ACC112 (cell line): ENCODE results near the gene AP3D1.

ENCODE experiments used
- H2AFZ ChIP-seq: fragments of 200-600 bp; sonication (generic); one replicate; pipeline ENCODE4 v1.6.0; 2017; ENCODE audit warnings: antibody characterized with exemption, low read length; ENCODE audit not compliant: unreplicated experiment
- H3K27ac ChIP-seq: fragments of 200-600 bp; sonication (generic); 2 replicates; pipeline ENCODE4 v1.5.1; 2014; ENCODE audit warnings: low read depth, mild to moderate bottlenecking, antibody characterized with exemption, low read length, moderate library complexity
- H3K27me3 ChIP-seq: fragments of 200-600 bp; sonication (generic); 2 replicates; pipeline ENCODE4 v1.6.1; 2014; ENCODE audit warnings: mild to moderate bottlenecking, antibody characterized with exemption, low read length, moderate library complexity, mixed read lengths; ENCODE audit not compliant: insufficient read depth
- H3K36me3 ChIP-seq: fragments of 200-600 bp; sonication (generic); 2 replicates; pipeline ENCODE4 v1.6.1; 2016; ENCODE audit warnings: mild to moderate bottlenecking, antibody characterized with exemption, low read length, moderate library complexity, mixed read lengths; ENCODE audit not compliant: insufficient read depth
- H3K4me1 ChIP-seq: fragments of 200-600 bp; sonication (generic); one replicate; pipeline ENCODE4 v1.6.1; 2016; ENCODE audit warnings: low read length, mixed read lengths; ENCODE audit not compliant: insufficient read depth, unreplicated experiment, control insufficient read depth
- H3K4me3 ChIP-seq: fragments of 200-600 bp; sonication (generic); 2 replicates; pipeline ENCODE4 v1.5.1; 2014; ENCODE audit warnings: mild to moderate bottlenecking, low read depth, low read length
- H3K79me2 ChIP-seq: fragments of 200-600 bp; sonication (generic); one replicate; pipeline ENCODE4 v1.6.0; 2016; ENCODE audit warnings: low read length; ENCODE audit not compliant: control insufficient read depth, unreplicated experiment, insufficient read depth

Gene AP3D1

DNA sequence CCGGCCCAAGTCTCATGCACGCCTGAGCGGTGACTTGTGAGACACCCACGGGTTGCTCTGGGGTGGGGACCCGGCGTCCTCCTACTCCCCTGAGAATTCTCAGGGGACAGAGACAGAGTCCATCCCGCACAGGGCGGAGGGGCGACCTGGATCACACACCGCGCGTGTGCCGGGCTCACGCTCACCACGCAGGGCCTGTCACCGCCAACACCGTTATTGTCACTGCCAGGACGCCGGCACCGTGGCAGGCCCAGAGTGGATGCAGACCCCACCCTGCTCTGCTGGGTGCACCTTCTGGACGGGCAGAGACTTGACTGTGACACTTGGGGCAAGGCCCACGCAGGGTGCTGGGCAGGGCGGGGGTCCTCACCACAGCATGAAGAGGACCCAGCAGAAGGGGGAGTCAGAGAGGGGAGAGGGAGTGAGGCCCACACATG is 71.5 kb downstream of the AP3D1 start:
- no peak overlapping the region for H3K4me3 ChIP-seq
- peaks cover 3% of the 10 kb centered on the region for H3K79me2 ChIP-seq
- H3K36me3 ChIP-seq = no peaks in the 10 kb centered on the region
- no peaks in the 10 kb centered on the region for H3K27me3 ChIP-seq
- no peak overlapping the region for H3K27ac ChIP-seq
- H3K4me1 ChIP-seq = no peaks in the 10 kb centered on the region
- no peak overlapping the region for H2AFZ ChIP-seq

- Histone ChIP-seq H3K4me1 (no peaks in the 10 kb centered on the region), H3K4me3 (no peak overlapping the region), H3K79me2 (peaks cover 3% of the 10 kb centered on the region), H3K27me3 (no peaks in the 10 kb centered on the region), H3K36me3 (no peaks in the 10 kb centered on the region), H2AFZ (no peak overlapping the region), H3K27ac (no peak overlapping the region)
Measured at GRCh38 chr19:2079076-2079864, 72.1 kb downstream of the AP3D1 start.

- no peaks in the 10 kb centered on the region for H3K36me3 ChIP-seq
- H3K4me1 ChIP-seq = no peaks in the 10 kb centered on the region
- no peaks in the 10 kb centered on the region for H3K27me3 ChIP-seq
- no peak overlapping the region for H2AFZ ChIP-seq
- peaks cover 3% of the 10 kb centered on the region for H3K79me2 ChIP-seq
- no peak overlapping the region for H3K27ac ChIP-seq
- H3K4me3 ChIP-seq = no peak overlapping the region
Measured at GRCh38 chr19:2077833-2078619, 73.3 kb downstream of the AP3D1 start.

GRCh38 chr19:2077398-2077797 is 74.0 kb downstream of the AP3D1 start:
- Histone ChIP-seq H3K79me2 (peaks cover 3% of the 10 kb centered on the region), H3K4me1 (no peaks in the 10 kb centered on the region), H3K4me3 (no peak overlapping the region)

DNA sequence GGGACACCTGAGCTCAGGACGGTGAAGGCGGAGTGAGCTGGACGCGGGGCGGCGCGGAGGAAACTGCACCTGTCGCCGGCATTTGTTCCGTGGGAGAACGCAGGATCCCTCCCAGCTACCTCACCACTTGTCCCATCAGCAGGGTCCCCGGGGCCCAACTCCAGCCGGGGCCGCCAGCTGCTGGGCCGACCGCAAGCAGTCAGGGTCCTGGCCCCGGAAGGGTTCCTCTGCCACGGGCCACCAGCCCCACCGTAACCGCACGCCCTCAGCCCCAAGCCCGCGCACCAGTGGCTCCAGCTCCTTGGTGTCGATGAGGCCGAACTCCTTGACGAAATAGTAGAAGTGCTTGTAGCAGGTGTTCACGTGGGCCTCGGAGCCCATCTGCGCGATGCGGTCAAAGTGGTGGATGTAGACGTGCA is 74.8 kb downstream of the AP3D1 start:
- H3K4me3 ChIP-seq = no peak overlapping the region
- H3K4me1 ChIP-seq = no peaks in the 10 kb centered on the region
- H3K36me3 ChIP-seq = no peaks in the 10 kb centered on the region
- H2AFZ ChIP-seq = no peak overlapping the region
- no peaks in the 10 kb centered on the region for H3K27me3 ChIP-seq
- no peak overlapping the region for H3K27ac ChIP-seq
- no peaks in the 10 kb centered on the region for H3K79me2 ChIP-seq

More at GRCh38 chr19:2077398-2077797, 74.0 kb downstream of the AP3D1 start:
- no peaks in the 10 kb centered on the region for H3K27me3 ChIP-seq
- no peak overlapping the region for H2AFZ ChIP-seq
- H3K27ac ChIP-seq = no peak overlapping the region
- H3K36me3 ChIP-seq = no peaks in the 10 kb centered on the region

DNA sequence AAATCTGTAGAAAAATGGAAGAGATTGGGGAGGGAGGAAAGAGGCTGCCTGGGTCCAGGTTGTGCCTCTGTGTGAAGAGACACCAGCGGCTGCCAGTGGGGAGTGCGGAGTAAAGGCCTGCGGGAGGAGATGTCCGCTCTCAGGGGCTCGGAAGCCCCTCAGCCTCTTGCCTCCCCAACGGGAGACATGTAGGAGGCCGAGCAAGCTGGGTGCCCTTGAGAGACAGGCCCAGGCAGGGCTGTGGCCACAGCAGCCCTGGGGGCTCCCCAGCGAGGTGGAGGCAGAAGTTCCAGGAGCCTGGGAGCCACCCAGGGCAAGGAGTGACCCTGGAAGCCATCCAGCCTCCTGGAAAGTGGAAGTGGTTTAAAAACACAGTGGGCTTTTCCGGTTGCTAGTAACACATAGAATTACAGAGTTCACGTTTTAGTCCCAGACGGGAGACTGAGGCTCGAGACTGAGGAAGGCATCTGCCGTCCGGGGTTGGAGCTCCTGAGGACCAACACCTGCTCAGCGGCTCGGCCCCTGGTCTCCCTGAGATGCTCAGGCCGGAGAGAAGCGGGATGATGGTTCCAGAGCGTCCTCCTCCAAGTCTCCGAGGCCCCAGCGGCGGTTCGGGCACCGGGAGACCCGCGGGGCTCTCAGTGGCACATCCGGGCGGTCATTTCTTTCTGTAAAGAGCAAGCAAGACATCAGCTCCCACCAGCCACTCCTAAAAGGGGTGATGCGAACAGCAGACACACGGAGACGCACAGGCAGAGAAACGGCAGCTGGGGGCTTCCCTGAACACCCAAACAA is 78.4 kb downstream of the AP3D1 start:
- H2AFZ ChIP-seq = no peak overlapping the region
- no peak overlapping the region for H3K4me3 ChIP-seq
- H3K79me2 ChIP-seq = no peaks in the 10 kb centered on the region
- H3K4me1 ChIP-seq = no peaks in the 10 kb centered on the region
- no peaks in the 10 kb centered on the region for H3K27me3 ChIP-seq
- H3K36me3 ChIP-seq = no peaks in the 10 kb centered on the region
- no peak overlapping the region for H3K27ac ChIP-seq

DNA sequence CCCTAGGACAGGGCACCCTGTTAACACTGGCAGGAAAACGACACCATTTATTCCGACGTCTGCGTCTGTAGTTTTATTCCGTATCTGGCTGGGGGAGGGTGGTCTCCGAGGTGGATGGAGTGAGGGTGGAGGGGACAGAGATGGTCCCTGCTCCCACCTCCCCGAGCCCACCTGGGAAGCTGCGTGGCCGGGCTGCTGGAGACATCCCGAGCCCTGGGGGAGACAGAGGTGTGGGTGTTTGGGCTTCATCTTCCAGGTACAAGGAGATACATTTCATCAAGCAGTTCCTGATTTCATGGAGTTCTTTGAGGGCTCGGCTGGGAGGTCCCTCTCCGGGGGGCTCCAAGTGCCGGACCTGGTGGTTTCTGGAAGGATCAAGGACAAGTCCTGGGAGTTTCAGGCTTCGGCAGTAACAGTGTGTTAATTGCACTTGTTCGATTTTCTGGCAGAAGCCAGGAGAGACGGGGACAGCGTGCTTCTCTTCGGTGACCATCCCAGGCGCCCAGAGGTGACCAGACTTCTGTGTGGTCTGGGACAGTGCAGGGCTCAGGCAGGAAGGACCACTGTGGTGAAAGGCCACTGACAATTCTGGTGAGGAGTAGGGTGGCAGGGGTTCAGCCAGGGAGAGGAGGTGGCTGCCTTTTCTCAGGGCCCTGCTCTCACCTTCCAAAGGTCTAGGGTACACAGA is 80.2 kb downstream of the AP3D1 start:
- Histone ChIP-seq H2AFZ (no peak overlapping the region), H3K36me3 (no peaks in the 10 kb centered on the region), H3K27ac (no peak overlapping the region), H3K4me1 (no peaks in the 10 kb centered on the region), H3K79me2 (no peaks in the 10 kb centered on the region), H3K4me3 (no peak overlapping the region), H3K27me3 (no peaks in the 10 kb centered on the region)

DNA sequence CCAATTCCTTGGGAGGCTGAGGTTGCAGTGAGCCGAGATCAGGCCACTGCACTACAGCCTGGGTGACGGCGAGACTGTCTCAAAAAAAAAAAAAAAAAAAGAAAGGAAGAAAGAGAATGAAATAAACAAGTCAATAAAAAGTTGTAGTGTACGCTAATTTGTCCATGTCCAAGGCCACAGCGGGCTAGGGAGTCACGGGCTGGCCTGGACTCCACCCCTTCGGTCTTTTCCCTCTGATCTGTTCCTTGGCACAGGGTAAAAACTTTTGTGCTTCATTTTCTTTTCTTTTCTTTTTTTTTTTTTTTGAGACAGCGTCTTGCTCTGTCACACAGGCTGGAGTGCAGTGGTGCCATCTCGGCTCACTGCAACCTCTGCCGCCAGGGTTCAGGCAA is 80.9 kb downstream of the AP3D1 start:
- H2AFZ ChIP-seq = no peak overlapping the region
- H3K4me3 ChIP-seq = no peak overlapping the region
- no peaks in the 10 kb centered on the region for H3K27me3 ChIP-seq
- H3K4me1 ChIP-seq = no peaks in the 10 kb centered on the region
- no peaks in the 10 kb centered on the region for H3K79me2 ChIP-seq
- no peak overlapping the region for H3K27ac ChIP-seq
- H3K36me3 ChIP-seq = no peaks in the 10 kb centered on the region

DNA sequence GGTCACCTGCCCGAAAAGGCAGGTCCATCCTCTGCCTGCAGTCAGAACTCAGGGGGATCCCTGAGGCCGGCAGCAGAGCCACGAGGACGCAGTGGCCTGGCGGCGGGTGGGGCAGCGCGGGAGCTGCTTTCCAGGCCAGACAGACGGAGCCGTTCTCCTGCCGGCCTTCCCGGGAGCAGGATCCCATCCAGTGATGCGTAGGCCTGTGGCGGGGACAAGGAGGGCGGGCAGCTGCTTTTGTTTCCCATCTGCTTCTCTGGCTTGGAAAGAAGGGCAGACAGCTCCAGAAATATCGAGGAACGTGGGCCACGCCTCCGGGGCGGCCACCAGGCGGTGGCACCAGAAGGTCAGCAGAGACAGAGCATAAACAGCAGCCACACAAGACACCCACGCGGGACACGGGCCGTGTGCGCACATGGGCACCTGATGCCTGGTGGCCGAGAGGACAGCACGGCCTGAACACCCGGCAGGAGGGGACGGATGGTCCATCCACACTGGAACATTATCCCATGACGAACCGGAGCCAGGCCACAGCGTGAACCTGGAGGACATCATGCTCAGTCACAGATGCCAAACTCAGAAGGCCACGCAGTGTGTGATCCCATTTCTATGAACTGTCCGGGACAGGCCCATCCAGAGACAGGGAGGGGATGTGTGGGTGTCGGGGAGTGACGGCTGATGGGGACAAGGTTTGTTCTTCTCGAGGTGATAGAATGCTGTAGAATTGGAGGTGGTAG is 86.4 kb downstream of the AP3D1 start:
- Histone ChIP-seq H3K27me3 (no peaks in the 10 kb centered on the region), H3K79me2 (no peaks in the 10 kb centered on the region), H3K27ac (no peak overlapping the region), H3K4me3 (no peak overlapping the region), H2AFZ (no peak overlapping the region), H3K36me3 (no peaks in the 10 kb centered on the region), H3K4me1 (peaks cover 14% of the 10 kb centered on the region)
